OCI-LY1 (cell line): ENCODE measurements around the gene PARG.

Experiments
- H2AFZ ChIP-seq: fragments of 200-600 bp; sonication (generic), shearing (Covaris generic); 2 replicates; pipeline ENCODE4 v1.6.0; 2014; ENCODE audit warnings: antibody characterized with exemption, mild to moderate bottlenecking, low read length
- H3F3A ChIP-seq: fragments of 200-600 bp; sonication (generic), shearing (Covaris generic); 2 replicates; pipeline ENCODE4 v1.6.0; 2014; ENCODE audit warnings: mild to moderate bottlenecking, antibody characterized with exemption, low read length, moderate library complexity; ENCODE audit not compliant: insufficient read depth
- H3K27ac ChIP-seq: fragments of 200-600 bp; sonication (generic); 2 replicates; pipeline ENCODE4 v1.5.1; 2014; ENCODE audit warnings: low read length, mixed run types, mild to moderate bottlenecking, low read depth; ENCODE audit not compliant: poor library complexity, severe bottlenecking
- H3K27me3 ChIP-seq: fragments of 200-600 bp; sonication (generic); 2 replicates; pipeline ENCODE4 v1.6.0; 2014; ENCODE audit warnings: antibody characterized with exemption, mild to moderate bottlenecking, low read length, moderate library complexity; ENCODE audit not compliant: insufficient read depth
- H3K36me3 ChIP-seq: fragments of 200-600 bp; sonication (generic); 2 replicates; pipeline ENCODE4 v1.6.1; 2014; ENCODE audit warnings: mild to moderate bottlenecking, antibody characterized with exemption, low read length, moderate library complexity, mixed read lengths; ENCODE audit not compliant: insufficient read depth
- H3K4me1 ChIP-seq: fragments of 200-600 bp; sonication (generic); 2 replicates; pipeline ENCODE4 v1.5.1; 2014; ENCODE audit warnings: mild to moderate bottlenecking, low read length, moderate library complexity; ENCODE audit not compliant: insufficient read depth, severe bottlenecking
- H3K4me2 ChIP-seq: fragments of 200-600 bp; sonication (generic), shearing (Covaris generic); 2 replicates; pipeline ENCODE4 v1.6.1; 2014; ENCODE audit warnings: low read length
- H3K4me3 ChIP-seq: fragments of 200-600 bp; sonication (generic); 2 replicates; pipeline ENCODE4 v1.5.1; 2014; ENCODE audit warnings: low read length, low read depth, mild to moderate bottlenecking, mixed read lengths; ENCODE audit not compliant: poor library complexity, severe bottlenecking
- H3K79me2 ChIP-seq: fragments of 200-600 bp; shearing (Covaris generic); 2 replicates; pipeline ENCODE4 v1.6.1; 2016; ENCODE audit warnings: mixed run types, low read length, mixed read lengths; ENCODE audit not compliant: insufficient read depth
- H3K9ac ChIP-seq: fragments of 200-600 bp; sonication (generic), shearing (Covaris generic); 2 replicates; pipeline ENCODE4 v1.6.1; 2014; ENCODE audit warnings: mild to moderate bottlenecking, low read length, mixed read lengths
- H3K9me2 ChIP-seq: fragments of 200-600 bp; sonication (generic), shearing (Covaris generic); 2 replicates; pipeline ENCODE4 v1.6.1; 2014; ENCODE audit warnings: low read depth, mild to moderate bottlenecking, low read length, mixed read lengths
- H3K9me3 ChIP-seq: fragments of 200-600 bp; shearing (Covaris generic); 2 replicates; pipeline ENCODE4 v1.6.1; 2014; ENCODE audit warnings: low read length, mixed read lengths
- H4K20me1 ChIP-seq: fragments of 200-600 bp; sonication (generic), shearing (Covaris generic); 2 replicates; pipeline ENCODE4 v1.6.0; 2016; ENCODE audit warnings: mild to moderate bottlenecking, low read length; ENCODE audit not compliant: insufficient read depth
- CTCF ChIP-seq: fragments of 200-600 bp; sonication (generic), shearing (Covaris generic); IDR thresholded peaks from 2 replicates; pipeline ENCODE4 v1.5.1; 2017; ENCODE audit warnings: mild to moderate bottlenecking, antibody characterized with exemption, low read length, moderate library complexity, mixed read lengths
- EZH2 ChIP-seq: fragments of 200-600 bp; sonication (generic), shearing (Covaris generic); IDR thresholded peaks from 2 replicates; pipeline ENCODE4 v1.8.0; 2017; ENCODE audit warnings: borderline replicate concordance, mixed run types, mild to moderate bottlenecking, antibody characterized with exemption, low read length, moderate library complexity, mixed read lengths

PARG gene

GRCh38 chr10:49769692-49770091, 172.1 kb downstream of the PARG start:
- no peaks in the 10 kb centered on the region for H3F3A ChIP-seq
- H3K9me3 ChIP-seq = no peaks in the 10 kb centered on the region
- H3K79me2 ChIP-seq = no peaks in the 10 kb centered on the region
- no peaks in the 10 kb centered on the region for H3K9me2 ChIP-seq
- H4K20me1 ChIP-seq = no peaks in the 10 kb centered on the region
- H3K4me1 ChIP-seq = no peaks in the 10 kb centered on the region
- H3K4me2 ChIP-seq = no peak overlapping the region
- H3K4me3 ChIP-seq = no peak overlapping the region
- no peak overlapping the region for H3K9ac ChIP-seq
- H3K27ac ChIP-seq = no peak overlapping the region
- H3K27me3 ChIP-seq = no peaks in the 10 kb centered on the region
- no peaks in the 10 kb centered on the region for H3K36me3 ChIP-seq
- H2AFZ ChIP-seq = no peak overlapping the region
- TF ChIP-seq EZH2 (no peak), CTCF (no peak)

GRCh38 chr10:49768731-49769130, 173.1 kb downstream of the PARG start:
- no peak overlapping the region for H3K4me2 ChIP-seq

GRCh38 chr10:49768329-49768728, 173.5 kb downstream of the PARG start:
- no peaks in the 10 kb centered on the region for H3K36me3 ChIP-seq
- H3K27ac ChIP-seq = no peak overlapping the region
- H3K9me2 ChIP-seq = no peaks in the 10 kb centered on the region
- H3K9me3 ChIP-seq = no peaks in the 10 kb centered on the region
- no peak overlapping the region for H3K9ac ChIP-seq
- H3K4me3 ChIP-seq = no peak overlapping the region
- H2AFZ ChIP-seq = no peak overlapping the region
- no peaks in the 10 kb centered on the region for H3K27me3 ChIP-seq
- no peaks in the 10 kb centered on the region for H3F3A ChIP-seq
- H3K4me1 ChIP-seq = no peaks in the 10 kb centered on the region
- TF ChIP-seq EZH2 (no peak), CTCF (no peak)
- no peaks in the 10 kb centered on the region for H3K79me2 ChIP-seq
- H3K4me2 ChIP-seq = no peak overlapping the region
- no peaks in the 10 kb centered on the region for H4K20me1 ChIP-seq

More at GRCh38 chr10:49768731-49769130, 173.1 kb downstream of the PARG start:
- Histone ChIP-seq H3K79me2 (no peaks in the 10 kb centered on the region), H3F3A (no peaks in the 10 kb centered on the region), H3K27me3 (no peaks in the 10 kb centered on the region), H3K27ac (no peak overlapping the region), H2AFZ (no peak overlapping the region), H3K9ac (no peak overlapping the region), H4K20me1 (no peaks in the 10 kb centered on the region), H3K36me3 (no peaks in the 10 kb centered on the region), H3K4me3 (no peak overlapping the region), H3K9me2 (no peaks in the 10 kb centered on the region), H3K9me3 (no peaks in the 10 kb centered on the region), H3K4me1 (no peaks in the 10 kb centered on the region)
- TF ChIP-seq EZH2 (no peak), CTCF (no peak)
